K562 (cell line): Measurements from ENCODE around the gene LTBP4. TPM values are rescaled to one million over a fixed set of nuclear protein-coding genes. Genes with fewer than 3 reads are reported as not detected.

Experiments
- ARHGAP35 ChIP-seq: fragments of 450-650 bp; IDR thresholded peaks from 2 replicates; pipeline ENCODE4 v1.6.1; 2018; ENCODE audit not compliant: partially characterized antibody
- CBX8 ChIP-seq: fragments of 200-600 bp; sonication (generic); IDR thresholded peaks from 2 replicates; pipeline ENCODE4 v1.6.1; 2012; ENCODE audit warnings: borderline replicate concordance, mixed run types, low read depth, mild to moderate bottlenecking, moderate library complexity, mixed read lengths, low read length, control low read depth, inconsistent platforms; ENCODE audit not compliant: poor library complexity, severe bottlenecking; ENCODE audit errors: extremely low read depth
- CEBPG ChIP-seq, 3 experiments: fragments of 200-800 bp in 1 of 3; sonication (Bioruptor generic) in 1 of 3; sonication (generic) in 1 of 3; formaldehyde crosslinking in 1 of 3; IDR thresholded peaks in 2 of 3; conservative IDR thresholded peaks in 1 of 3; 2 replicates each; pipeline versions ENCODE4 v1.6.1 to v1.8.0; 2016 to 2022; ENCODE audit warnings: missing compliant biosample characterization in 2 of 3, missing genetic modification characterization in 2 of 3, mild to moderate bottlenecking in 1 of 3, missing genetic modification reagents in 1 of 3
- HDAC6 ChIP-seq: IDR thresholded peaks from 2 replicates; pipeline ENCODE4 v1.6.1; 2012; ENCODE audit warnings: low read depth, mild to moderate bottlenecking, control low read depth, inconsistent platforms, low read length, moderate library complexity
- HLTF ChIP-seq: fragments of 450-650 bp; IDR thresholded peaks from 2 replicates; pipeline ENCODE4 v1.6.1; 2016
- MEF2D ChIP-seq: conservative IDR thresholded peaks from 2 replicates; pipeline ENCODE4 v1.6.1; 2016; ENCODE audit warnings: low read depth, missing genetic modification characterization, missing compliant biosample characterization
- MTA2 ChIP-seq: fragments of 450-650 bp; IDR thresholded peaks from 2 replicates; pipeline ENCODE4 v1.6.1; 2016; ENCODE audit warnings: low read depth
- NFXL1 ChIP-seq: fragments of 450-650 bp; formaldehyde crosslinking; IDR thresholded peaks from 2 replicates; pipeline ENCODE4 v1.4.0; 2021; ENCODE audit warnings: mild to moderate bottlenecking
- NR3C1 ChIP-seq: sonication (generic); formaldehyde crosslinking; IDR thresholded peaks from 2 replicates; pipeline ENCODE4 v1.8.1; 2022; ENCODE audit warnings: missing genetic modification reagents
- RNF219 ChIP-seq: fragments of 250-450 bp; sonication (Bioruptor Pico); IDR thresholded peaks from 2 replicates; pipeline ENCODE4 v1.5.0; 2022; ENCODE audit warnings: mild to moderate bottlenecking
- SNRNP70 ChIP-seq: fragments of 200-400 bp; formaldehyde crosslinking; optimal IDR thresholded peaks from 2 replicates; pipeline ENCODE3; 2017; ENCODE audit warnings: low read depth, low read length
- SOX6 ChIP-seq: fragments of 450-650 bp; IDR thresholded peaks from 2 replicates; pipeline ENCODE4 v1.6.1; 2014; ENCODE audit warnings: mild to moderate bottlenecking
- SRF ChIP-seq, 2 experiments: fragments of 250-450, 450-650 bp in 1 of 2; sonication (Bioruptor Pico) in 1 of 2; sonication (generic) in 1 of 2; formaldehyde crosslinking; IDR thresholded peaks; 2 replicates each; pipeline versions ENCODE4 v1.5.0 to v1.5.1; 2020 to 2022; ENCODE audit warnings: mild to moderate bottlenecking in 1 of 2, missing genetic modification reagents in 1 of 2
- TAF9B ChIP-seq: fragments of 450-650 bp; IDR thresholded peaks from 2 replicates; pipeline ENCODE4 v1.6.1; 2018; ENCODE audit warnings: mild to moderate bottlenecking; ENCODE audit not compliant: partially characterized antibody
- TCF3 ChIP-seq: sonication (generic); formaldehyde crosslinking; IDR thresholded peaks from 2 replicates; pipeline ENCODE4 v1.4.0; 2020; ENCODE audit warnings: mild to moderate bottlenecking, missing genetic modification reagents
- TEAD1 ChIP-seq, 2 experiments: fragments of 450-650 bp in 1 of 2; sonication (generic) in 1 of 2; formaldehyde crosslinking; IDR thresholded peaks; 2 replicates each; pipeline versions ENCODE4 v1.4.0 to v1.8.0; 2020 to 2022; ENCODE audit warnings: mild to moderate bottlenecking in 2 of 2, missing genetic modification reagents in 1 of 2
- TFAM ChIP-seq: fragments of 250-450 bp; sonication (Bioruptor Pico); conservative IDR thresholded peaks from 2 replicates; pipeline ENCODE4 v1.5.0; 2021; ENCODE audit warnings: mild to moderate bottlenecking, moderate library complexity
- TRIM28 ChIP-seq: fragments of 450-650 bp; IDR thresholded peaks from 2 replicates; pipeline ENCODE4 v1.6.1; 2017
- WHSC1 ChIP-seq: IDR thresholded peaks from one replicate; pipeline ENCODE4 v1.6.1; 2012; ENCODE audit warnings: low read length, control low read depth, inconsistent platforms
- YBX1 ChIP-seq: fragments of 450-650 bp; IDR thresholded peaks from 2 replicates; pipeline ENCODE4 v1.7.1; 2016; ENCODE audit warnings: mild to moderate bottlenecking
- ZKSCAN3 ChIP-seq: fragments of 250-450 bp; sonication (Bioruptor Pico); IDR thresholded peaks from 2 replicates; pipeline ENCODE4 v1.4.0; 2020
- ZNF224 ChIP-seq: sonication (generic); formaldehyde crosslinking; IDR thresholded peaks from 2 replicates; pipeline ENCODE4 v1.8.0; 2022; ENCODE audit warnings: mild to moderate bottlenecking, missing genetic modification reagents
- ZNF274 ChIP-seq: IDR thresholded peaks from 2 replicates; pipeline ENCODE4 v1.6.1; 2011; ENCODE audit warnings: low read depth, mild to moderate bottlenecking, low read length, moderate library complexity, borderline replicate concordance
- ZSCAN29 ChIP-seq: fragments of 450-650 bp; IDR thresholded peaks from 2 replicates; pipeline ENCODE4 v1.6.1; 2017
- polyA plus RNA-seq, 8 experiments: library from polyadenylated mRNA; depleted of rRNA in 4 of 8; stranded (reverse) in 5 of 8; unstranded in 3 of 8; fragments of >200 nt; fragmentation: Nextera tagmentation in 2 of 8; fragmentation: Illumina TruSeq in 1 of 8; extraction: Ambion mirVana in 2 of 8; extraction: Trizol in 1 of 8; gene quantifications; 2 replicates each; pipeline versions ENCODE4 v1.2.1 to v1.2.3, GENCODE V29; 2011 to 2014; ENCODE audit warnings: inconsistent platforms in 1 of 8, missing spikeins in 1 of 8
- total RNA-seq, 7 experiments: library from RNA; depleted of rRNA in 6 of 7; stranded (reverse); fragments of >200 nt in 6 of 7; fragmentation: Illumina TruSeq in 2 of 7; extraction: Trizol in 2 of 7; gene quantifications; 2 replicates each; pipeline versions ENCODE4 v1.2.1 to v1.2.3, GENCODE V29; 2011 to 2021; ENCODE audit warnings: low replicate concordance in 1 of 7
- TF ChIP-seq, protein P1 (sequence below): fragments of 450-650 bp; formaldehyde crosslinking; conservative IDR thresholded peaks from 2 replicates; pipeline ENCODE4 v1.4.0; 2022; ENCODE audit warnings: mild to moderate bottlenecking, missing genetic modification characterization
- TF ChIP-seq, protein P2 (sequence below): sonication (generic); formaldehyde crosslinking; IDR thresholded peaks from 2 replicates; pipeline ENCODE4 v1.8.1; 2023; ENCODE audit warnings: mild to moderate bottlenecking, missing genetic modification reagents, moderate library complexity

Gene LTBP4
- total and polyA plus RNA-seq, 9 of the 15 experiments (the other 6 are each of a cell fraction or from before 2014, with no cell fraction given) = 0.35 to 160 (median 31.6) TPM

DNA sequence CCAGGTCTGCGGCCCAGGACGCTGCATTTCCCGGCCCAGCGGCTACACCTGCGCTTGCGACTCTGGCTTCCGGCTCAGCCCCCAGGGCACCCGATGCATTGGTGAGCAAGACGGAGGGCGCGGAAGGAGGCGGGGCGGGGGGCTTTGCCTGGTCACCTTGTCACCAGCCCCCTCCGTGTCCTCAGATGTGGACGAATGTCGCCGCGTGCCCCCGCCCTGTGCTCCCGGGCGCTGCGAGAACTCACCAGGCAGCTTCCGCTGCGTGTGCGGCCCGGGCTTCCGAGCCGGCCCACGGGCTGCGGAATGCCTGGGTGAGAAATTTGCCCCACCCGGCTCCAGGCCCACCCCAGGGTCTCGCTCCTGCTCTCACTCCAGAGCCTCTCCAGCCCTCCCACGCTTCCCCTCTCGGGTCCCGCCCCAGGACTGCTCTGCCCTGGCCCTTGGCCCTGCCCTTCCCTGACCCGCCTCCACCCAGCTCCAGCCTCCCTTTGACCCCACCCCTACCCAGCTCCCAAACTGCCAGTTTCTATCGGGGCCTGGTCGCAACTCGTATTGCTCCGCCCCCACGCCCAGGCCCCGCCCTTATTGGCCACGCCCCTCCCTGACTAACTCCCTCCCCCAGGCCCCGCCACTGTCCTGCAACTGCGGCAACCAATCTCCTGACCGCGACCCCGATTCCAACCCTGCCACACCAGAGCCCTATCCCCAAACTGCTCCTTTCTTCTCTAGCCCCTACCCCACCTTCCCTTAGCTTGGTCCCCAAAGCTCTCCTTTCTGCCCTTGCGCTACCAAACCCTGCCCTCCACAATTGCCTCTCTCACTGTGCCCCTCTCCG lies 8.6 kb downstream of the LTBP4 start (continued):
- TF ChIP-seq TEAD1 (CRISPR knock-in tag; IDR thresholded peaks at IDR 0.05) (0 out of 4 replicates have a peak, but pooled peaks of 1 of the 2 experiments have one; percentile 30), ZSCAN29 (no peak), SOX6 (no peak), ZNF274 (no peak), ZNF224 (CRISPR knock-in tag) (no peak), WHSC1 (no peak), YBX1 (no peak), CEBPG (CRISPR knock-in tag; IDR thresholded peaks at IDR 0.05) (no peak), CEBPG (tag; conservative IDR thresholded peaks at IDR 0.05 in 1 of 2, IDR thresholded peaks at IDR 0.05 in 1 of 2) (no peak), HDAC6 (no peak), TAF9B (no peak), SRF (CRISPR knock-in tag; IDR thresholded peaks at IDR 0.05) (peak in 1 of 2 experiments; percentile 53; a peak in 1 of 4 replicates), SNRNP70 (no peak), ZKSCAN3 (CRISPR knock-in tag) (no peak), MTA2 (no peak), RNF219 (CRISPR knock-in tag) (no peak), HLTF (peak; percentile 88), TCF3 (CRISPR knock-in tag) (no peak), ARHGAP35 (no peak), NR3C1 (no peak), TFAM (CRISPR knock-in tag) (no peak), CBX8 (no peak), MEF2D (tag) (no peak), NFXL1 (CRISPR knock-in tag) (no peak), TRIM28 (no peak)
- TF ChIP-seq, protein P1, sequence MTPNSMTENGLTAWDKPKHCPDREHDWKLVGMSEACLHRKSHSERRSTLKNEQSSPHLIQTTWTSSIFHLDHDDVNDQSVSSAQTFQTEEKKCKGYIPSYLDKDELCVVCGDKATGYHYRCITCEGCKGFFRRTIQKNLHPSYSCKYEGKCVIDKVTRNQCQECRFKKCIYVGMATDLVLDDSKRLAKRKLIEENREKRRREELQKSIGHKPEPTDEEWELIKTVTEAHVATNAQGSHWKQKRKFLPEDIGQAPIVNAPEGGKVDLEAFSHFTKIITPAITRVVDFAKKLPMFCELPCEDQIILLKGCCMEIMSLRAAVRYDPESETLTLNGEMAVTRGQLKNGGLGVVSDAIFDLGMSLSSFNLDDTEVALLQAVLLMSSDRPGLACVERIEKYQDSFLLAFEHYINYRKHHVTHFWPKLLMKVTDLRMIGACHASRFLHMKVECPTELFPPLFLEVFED = 0 out of 2 replicates have a peak, but pooled peaks have one; percentile 51
- TF ChIP-seq, protein P2, sequence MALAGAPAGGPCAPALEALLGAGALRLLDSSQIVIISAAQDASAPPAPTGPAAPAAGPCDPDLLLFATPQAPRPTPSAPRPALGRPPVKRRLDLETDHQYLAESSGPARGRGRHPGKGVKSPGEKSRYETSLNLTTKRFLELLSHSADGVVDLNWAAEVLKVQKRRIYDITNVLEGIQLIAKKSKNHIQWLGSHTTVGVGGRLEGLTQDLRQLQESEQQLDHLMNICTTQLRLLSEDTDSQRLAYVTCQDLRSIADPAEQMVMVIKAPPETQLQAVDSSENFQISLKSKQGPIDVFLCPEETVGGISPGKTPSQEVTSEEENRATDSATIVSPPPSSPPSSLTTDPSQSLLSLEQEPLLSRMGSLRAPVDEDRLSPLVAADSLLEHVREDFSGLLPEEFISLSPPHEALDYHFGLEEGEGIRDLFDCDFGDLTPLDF (CRISPR knock-in tag) = no peak
